Adrenal gland (tissue), 5 donors: ENCODE results near the gene RPLP2.

Experiments used
- POLR2A ChIP-seq, 2 donors: fragments of 450-650 bp; IDR thresholded peaks; one replicate each; pipeline ENCODE4 v1.6.1; 2017; ENCODE audit warnings: antibody characterized with exemption in 2 of 2, mild to moderate bottlenecking in 2 of 2, moderate library complexity in 1 of 2
- TF ChIP-seq, protein P1 (sequence below), 6 experiments: fragments of 450-650 bp in 4 of 6; fragments of 200-600 bp in 2 of 6; sonication (generic) in 1 of 6; IDR thresholded peaks; 1 replicate in 5 of 6; 2 replicates in 1 of 6; pipeline versions ENCODE4 v1.5.1 to v1.8.0; 2016 to 2021; ENCODE audit warnings: antibody characterized with exemption in 6 of 6, mild to moderate bottlenecking in 2 of 6, moderate library complexity in 1 of 6
- donor health status: DM: no; HTN: no; CAD: no.

- TF ChIP-seq, protein P1, sequence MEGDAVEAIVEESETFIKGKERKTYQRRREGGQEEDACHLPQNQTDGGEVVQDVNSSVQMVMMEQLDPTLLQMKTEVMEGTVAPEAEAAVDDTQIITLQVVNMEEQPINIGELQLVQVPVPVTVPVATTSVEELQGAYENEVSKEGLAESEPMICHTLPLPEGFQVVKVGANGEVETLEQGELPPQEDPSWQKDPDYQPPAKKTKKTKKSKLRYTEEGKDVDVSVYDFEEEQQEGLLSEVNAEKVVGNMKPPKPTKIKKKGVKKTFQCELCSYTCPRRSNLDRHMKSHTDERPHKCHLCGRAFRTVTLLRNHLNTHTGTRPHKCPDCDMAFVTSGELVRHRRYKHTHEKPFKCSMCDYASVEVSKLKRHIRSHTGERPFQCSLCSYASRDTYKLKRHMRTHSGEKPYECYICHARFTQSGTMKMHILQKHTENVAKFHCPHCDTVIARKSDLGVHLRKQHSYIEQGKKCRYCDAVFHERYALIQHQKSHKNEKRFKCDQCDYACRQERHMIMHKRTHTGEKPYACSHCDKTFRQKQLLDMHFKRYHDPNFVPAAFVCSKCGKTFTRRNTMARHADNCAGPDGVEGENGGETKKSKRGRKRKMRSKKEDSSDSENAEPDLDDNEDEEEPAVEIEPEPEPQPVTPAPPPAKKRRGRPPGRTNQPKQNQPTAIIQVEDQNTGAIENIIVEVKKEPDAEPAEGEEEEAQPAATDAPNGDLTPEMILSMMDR (IDR thresholded peaks at IDR 0.05), result no peak
- TF ChIP-seq POLR2A (IDR thresholded peaks at IDR 0.05), result no peak
Observed at GRCh38 chr11:821512-822371, 12.0 kb downstream of the RPLP2 start.
